Ovary (tissue), 3 donors: Measurements from ENCODE around the gene TRA2A.

Source experiments
- CTCF ChIP-seq, 3 donors: fragments of 450-650 bp in 2 of 3; fragments of 200-600 bp in 1 of 3; IDR thresholded peaks; one replicate each; pipeline versions ENCODE4 v1.5.1 to v1.8.0; 2016 to 2022; ENCODE audit warnings: antibody characterized with exemption in 3 of 3, mild to moderate bottlenecking in 1 of 3
- EP300 ChIP-seq: sonication (generic); formaldehyde crosslinking; IDR thresholded peaks from one replicate; pipeline ENCODE4 v1.6.1; 2017; ENCODE audit warnings: antibody characterized with exemption
- donor health status: DM: no; HTN: no; CAD: no.

DNA sequence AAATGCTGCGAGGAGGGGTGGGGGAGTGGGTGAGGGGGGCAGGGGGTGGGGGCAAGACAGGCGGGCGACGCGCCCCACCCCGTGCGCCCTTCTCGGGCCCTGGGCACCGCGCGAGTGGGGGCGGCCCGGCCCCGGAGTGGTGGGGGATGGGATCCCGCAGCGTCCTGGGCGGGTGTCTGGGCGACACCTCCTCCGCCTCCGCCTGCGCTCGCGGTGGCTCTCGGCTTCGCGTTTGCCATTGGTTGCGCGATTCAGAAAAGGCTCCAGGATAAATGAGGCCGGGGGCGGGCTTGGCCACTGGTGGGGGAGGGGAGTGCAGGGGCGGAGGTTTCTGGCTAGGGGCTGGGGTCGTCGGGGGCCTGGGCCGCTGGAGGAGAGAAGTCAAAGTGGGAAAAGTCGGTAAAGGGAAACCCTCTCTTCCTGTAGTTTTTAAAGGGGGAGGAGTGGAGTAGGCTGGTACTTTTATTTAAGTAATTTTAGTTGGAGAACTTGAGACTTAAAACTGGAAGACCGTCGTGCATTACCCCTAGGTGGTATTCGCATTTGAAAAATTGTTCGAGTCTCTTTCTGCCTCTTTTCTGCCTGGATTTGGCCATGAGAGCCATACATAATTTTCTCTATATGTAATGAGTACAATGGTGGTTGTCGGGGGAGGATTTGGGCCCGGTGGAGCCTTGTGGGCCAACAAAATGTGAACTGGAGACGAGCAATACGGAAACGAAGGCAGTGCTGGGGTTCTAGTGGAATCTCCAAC, 60.5 kb downstream of the TRA2A start:
- TF ChIP-seq EP300 (no peak), CTCF (IDR thresholded peaks at IDR 0.05) (no peak)
